GM19372 (cell line): ENCODE measurements around the gene CUX1.
"Not testable (repeated sequence)": the region's sequence is repeated elsewhere in the genome, so short reads cannot be mapped to it uniquely, and the experiment has no call there.

ENCODE experiments used
- ATAC-seq: cut with Tn5 transposase; IDR thresholded peaks from one replicate; pipeline ENCODE4 v1.9.1; 2021; ENCODE audit warnings: mild to moderate bottlenecking, low read depth, moderate library complexity; ENCODE audit not compliant: unreplicated experiment

CUX1 gene

GRCh38 chr7:101964680-101965452 is 147.4 kb downstream of the CUX1 start:
- ATAC-seq = no peak

DNA sequence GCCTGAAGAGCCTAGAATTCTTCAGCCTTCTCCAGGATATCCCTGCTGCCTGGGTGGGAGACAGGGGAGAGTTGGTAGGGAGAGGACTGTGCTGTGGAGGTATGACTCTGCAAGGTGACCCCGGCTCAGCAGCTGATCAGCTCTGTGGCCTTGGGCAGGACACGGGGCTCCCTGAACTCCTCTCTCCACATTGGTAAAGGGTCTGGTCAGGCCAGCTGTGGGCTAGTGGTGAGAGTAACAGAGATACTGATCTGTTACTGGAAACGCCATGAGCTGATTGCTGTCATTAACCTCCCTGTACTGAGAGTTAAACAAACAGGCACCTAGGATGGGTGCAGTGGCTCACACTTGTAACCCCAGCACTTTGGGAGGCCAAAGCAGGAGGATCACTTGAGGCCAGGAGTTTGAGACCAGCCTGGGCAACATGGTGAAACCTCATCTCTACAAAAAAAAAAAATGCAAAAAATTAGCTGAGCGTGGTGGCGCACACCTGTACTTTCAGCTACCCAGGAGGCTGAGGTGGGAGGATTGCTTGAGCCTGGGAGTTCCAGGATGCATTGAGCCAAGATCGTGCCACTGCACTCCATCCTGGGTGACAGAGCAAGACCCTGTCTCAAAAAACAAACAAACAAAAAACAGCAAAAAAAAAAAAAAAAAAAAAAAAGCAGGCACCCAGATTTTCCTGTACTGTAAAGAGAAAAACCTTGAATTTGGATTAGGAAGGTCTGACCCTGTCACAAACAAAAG is 151.5 kb downstream of the CUX1 start:
- ATAC-seq = no peak

DNA sequence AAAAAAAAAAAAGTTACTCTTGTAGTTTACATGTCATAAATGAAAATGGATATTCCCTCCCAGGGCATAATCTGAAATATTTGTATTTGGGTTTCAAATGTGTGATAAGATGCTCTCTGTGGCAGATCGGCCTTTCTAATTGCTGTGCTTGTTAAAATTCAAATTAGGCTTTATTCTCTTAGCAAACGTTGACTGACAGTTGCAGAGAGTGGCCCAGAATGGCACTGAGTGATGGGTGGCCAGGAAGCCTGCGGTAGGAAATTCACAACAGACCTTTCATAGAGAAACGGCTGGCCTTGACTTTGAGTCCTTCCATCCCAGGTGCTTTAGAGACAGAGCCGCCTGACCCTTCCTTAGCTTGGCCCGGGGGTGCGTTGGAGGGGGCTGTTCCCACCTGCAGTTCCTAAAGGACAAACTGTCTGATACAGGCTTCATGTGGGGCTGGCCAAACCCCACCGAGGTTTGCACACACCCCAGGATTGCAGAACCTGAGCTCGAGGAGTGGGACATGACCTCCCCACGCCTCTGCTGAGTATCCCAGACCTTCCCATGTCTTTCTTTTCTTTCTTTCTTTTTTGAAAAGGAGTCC is 152.7 kb downstream of the CUX1 start:
- no peak for ATAC-seq

DNA sequence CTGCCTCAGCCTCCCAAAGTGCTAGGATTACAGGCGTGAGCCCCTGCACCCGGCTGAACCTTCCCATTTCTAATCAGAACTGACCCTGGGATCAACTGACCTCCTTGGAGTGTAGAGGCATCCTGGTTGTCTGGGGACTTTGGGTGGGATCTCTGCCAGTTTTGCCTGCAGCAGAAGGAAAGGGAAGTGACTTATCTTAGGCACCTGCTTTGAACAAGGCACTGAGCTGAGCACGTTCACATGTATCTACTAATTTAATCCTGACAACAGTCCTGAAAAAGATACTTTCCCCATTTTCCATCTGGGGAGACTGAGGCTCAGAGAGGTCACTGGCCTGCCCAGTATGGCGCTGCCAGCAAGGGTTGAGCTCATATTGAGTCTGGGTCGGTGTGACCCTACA is 153.4 kb downstream of the CUX1 start:
- no peak for ATAC-seq

DNA sequence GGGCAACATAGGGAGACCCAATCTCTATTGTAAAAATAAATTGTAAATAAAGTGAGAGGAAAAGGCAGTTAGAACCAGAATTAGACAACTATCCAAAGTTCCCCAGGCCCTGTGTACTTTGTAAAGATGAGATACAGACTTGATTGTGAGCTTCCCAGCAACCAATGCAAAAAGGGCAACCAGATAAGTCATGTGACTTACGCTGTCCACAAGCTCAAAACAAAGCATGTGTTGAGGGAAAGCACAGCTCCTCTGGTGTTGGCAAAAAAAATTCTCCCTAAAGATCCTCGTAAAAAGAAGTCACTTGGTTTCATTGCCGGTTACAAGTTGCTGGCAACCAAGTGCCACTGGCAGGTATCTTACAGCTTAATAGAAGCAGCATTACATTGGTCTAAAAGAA is 154.0 kb downstream of the CUX1 start:
- ATAC-seq = no peak

DNA sequence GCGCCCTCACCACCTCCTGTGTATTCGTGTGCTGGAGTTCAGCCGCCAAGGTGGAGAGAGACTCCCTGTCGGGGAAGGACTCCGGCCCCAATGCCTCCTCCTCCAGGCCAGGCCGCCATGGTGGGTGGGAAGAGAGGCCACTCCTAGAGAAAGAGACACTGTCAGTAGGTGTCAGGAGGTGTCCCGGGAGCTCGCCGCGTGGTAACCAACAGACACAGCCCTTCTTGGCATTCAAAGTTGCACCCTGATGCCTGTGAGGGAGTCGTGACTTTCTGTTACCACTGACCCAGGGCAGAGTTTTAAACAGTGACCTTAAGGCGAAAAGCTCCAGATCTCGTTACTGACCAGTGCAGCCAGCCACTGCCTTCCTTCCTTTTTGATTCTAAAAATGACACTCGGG is 155.2 kb downstream of the CUX1 start:
- no peak for ATAC-seq

- no peak for ATAC-seq
Observed at GRCh38 chr7:101973130-101973529, 155.7 kb downstream of the CUX1 start.

GRCh38 chr7:101974393-101974792 is 157.0 kb downstream of the CUX1 start:
- ATAC-seq = no peak

DNA sequence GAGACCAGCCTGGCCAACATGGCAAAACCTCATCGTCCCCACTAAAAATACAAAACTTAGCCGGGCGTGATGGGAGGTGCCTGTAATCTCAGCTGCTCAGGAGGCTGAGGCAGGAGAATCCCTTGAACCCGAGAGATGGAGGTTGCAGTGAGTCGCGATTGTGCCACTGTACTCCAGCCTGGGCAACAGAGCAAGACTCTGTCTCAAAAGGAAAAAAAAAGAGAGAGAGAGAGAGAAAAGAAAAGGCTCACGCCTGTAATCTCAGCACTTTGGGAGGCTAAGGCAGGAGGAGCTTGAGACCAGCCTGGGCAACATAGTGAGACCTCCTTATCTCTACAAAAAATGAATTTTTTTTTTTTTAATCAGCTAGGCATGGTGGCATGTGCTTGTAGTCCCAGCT is 157.6 kb downstream of the CUX1 start:
- ATAC-seq = no peak

- no peak for ATAC-seq
Observed at GRCh38 chr7:101976411-101976810, 159.0 kb downstream of the CUX1 start.

DNA sequence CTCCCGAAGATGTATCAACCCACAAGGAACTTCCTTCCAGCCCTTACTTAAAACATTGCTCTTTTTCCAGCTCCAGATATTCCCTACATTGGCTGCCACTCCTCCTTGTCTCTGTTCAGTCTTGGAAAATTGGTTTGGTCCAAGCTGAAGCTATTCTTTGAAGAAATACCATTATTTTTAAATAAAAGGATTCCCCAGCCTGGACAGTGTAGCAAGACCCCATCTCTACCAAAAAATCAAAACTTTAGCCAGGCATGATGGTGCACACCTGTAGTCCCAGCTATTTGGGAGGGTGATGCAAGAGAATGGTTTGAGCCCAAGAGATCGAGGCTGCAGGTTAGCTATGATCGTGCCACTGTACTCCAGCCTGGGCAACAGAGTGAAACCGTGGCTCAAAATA is 159.8 kb downstream of the CUX1 start:
- no peak for ATAC-seq

DNA sequence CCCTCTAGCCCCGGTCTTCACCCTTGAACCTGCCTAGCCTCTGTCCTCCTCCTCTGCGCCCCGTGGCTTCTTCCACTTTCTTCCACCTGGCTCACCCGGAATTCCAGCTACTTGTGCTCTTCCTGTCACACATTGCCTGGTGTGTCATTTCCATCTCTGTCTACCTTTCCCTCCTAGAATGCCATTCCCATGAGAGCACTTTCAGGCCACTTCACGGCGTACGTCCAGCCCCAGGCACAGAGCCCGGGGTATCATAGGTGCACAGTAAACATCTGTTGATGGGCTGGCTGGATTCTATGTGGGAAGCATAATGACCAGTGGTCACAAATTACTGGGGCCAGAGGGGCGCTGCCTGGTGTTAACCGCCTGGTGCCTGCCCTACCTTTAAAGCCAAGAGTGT is 161.3 kb downstream of the CUX1 start:
- no peak for ATAC-seq

DNA sequence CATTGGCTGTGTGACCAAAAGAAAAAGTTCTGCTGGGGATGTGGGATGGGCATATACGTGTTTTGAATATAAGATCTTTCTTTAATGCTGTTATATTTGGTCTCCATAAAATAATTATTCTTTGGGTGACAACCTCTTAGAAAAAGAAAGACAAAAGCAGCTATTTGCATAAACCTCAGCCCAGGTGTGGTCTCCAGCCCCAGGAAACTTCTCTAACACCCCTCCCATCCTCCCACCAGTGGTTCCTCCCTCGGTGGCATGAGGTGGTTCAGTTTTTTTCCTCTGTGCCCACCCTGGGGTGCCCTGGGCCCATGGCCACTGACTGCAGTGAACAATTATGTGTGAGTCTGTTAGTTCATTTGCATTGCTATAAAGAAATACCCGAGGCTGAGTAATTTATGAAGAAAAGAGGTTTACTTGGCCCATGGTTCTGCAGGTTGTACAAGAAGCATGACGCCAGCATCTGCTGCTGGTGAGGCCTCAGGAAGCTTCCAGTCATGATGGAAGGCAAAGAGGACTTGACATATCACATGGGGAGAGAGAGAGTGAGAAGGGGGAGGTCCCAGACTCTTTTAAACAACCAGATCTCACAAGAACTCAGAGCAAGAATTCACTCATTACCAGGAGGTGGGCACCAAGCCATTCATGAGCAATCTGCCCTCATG is 165.9 kb downstream of the CUX1 start:
- ATAC-seq = no peak

DNA sequence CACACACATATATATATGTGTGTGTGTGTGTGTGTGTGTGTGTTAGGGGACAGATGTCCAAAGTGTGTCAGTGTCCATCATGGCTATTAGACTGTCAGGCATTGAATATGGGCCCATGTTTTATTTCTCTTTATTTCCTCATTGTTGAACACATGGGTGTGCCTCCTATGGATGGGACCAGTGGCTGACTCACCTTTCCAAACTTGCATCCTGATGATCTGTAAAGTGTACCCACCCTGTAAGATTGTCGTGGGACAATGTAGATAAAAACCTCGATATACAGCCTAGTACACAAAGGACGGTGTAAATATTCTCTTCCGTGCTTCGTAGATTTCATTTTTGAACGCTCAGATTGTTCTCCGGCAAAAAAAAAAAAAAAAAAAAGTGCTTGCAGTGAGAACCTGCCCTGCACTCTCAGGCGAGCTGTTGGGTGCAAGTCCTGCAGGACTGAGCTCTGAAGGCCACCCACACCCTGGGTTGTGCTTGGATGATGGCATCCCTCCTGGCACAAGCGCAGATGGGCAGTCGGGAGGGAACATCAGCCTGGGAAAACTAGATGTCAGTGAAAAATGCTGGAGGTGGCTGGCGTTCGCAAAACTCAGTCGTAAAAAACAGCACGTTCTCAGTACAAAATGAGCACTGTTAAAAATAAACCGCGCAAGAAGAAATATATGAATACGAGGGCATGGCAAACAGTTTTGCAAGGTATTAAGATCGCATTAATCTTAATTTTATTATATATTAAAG is 166.9 kb downstream of the CUX1 start:
- ATAC-seq = no peak

- no peak for ATAC-seq
Observed at GRCh38 chr7:101985057-101985902, 167.9 kb downstream of the CUX1 start.

GRCh38 chr7:101985903-101986734 is 168.7 kb downstream of the CUX1 start:
- no peak for ATAC-seq

DNA sequence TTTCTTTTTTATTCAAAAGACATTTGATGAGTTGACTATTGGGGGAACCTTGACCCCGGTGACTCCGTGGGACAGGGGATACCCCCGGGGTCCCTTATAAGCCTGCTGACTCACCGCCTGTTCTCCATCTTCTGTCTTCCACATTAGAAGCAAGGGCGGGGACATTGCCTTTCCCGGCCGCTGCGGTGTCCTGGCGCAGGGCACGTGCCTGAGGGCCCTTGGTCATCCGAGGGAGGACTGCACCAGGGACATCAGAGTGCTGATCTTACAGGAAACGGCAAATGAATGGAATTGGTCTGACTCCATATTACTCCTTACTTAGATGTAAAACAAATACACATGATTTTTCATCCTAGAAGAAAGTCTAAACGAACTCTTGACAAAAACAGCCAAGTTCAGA is 170.1 kb downstream of the CUX1 start:
- no peak for ATAC-seq

GRCh38 chr7:101988060-101988459 is 170.6 kb downstream of the CUX1 start:
- not testable (repeated sequence) for ATAC-seq

GRCh38 chr7:101988513-101988912 is 171.1 kb downstream of the CUX1 start:
- ATAC-seq = no peak
